HEK293T (cell line): Measurements from ENCODE around the gene PRKAG1.

Experiments
- CTCF ChIA-PET: fragments of 350-600 bp; formaldehyde crosslinking; extraction: SDS; loops from one replicate; lab custom pipeline; 2021; ENCODE audit warnings: antibody characterized with exemption, inconsistent platforms; lab: Yijun Ruan, JAX
- POLR2A ChIA-PET: fragments of 350-600 bp; formaldehyde crosslinking; extraction: SDS; loops from one replicate; lab custom pipeline; 2020; ENCODE audit warnings: antibody characterized with exemption, inconsistent platforms; lab: Yijun Ruan, JAX
- DNase-seq: peaks from one replicate; pipeline ENCODE4 v3.0.0; 2012; ENCODE audit warnings: mixed read lengths; ENCODE audit errors: extremely low spot score
- ARNT ChIP-seq: fragments of 450-650 bp; IDR thresholded peaks from 2 replicates; pipeline ENCODE4 v1.6.1; 2017; ENCODE audit warnings: mild to moderate bottlenecking
- BHLHE40 ChIP-seq: fragments of 450-650 bp; IDR thresholded peaks from 2 replicates; pipeline ENCODE4 v1.6.1; 2016; ENCODE audit warnings: mild to moderate bottlenecking, moderate library complexity, borderline replicate concordance
- CTBP1 ChIP-seq: fragments of 450-650 bp; IDR thresholded peaks from 2 replicates; pipeline ENCODE4 v1.6.1; 2016; ENCODE audit warnings: borderline replicate concordance
- ELF4 ChIP-seq: fragments of 450-650 bp; IDR thresholded peaks from 2 replicates; pipeline ENCODE4 v1.6.1; 2017; ENCODE audit warnings: antibody characterized with exemption
- FOXA1 ChIP-seq: fragments of 450-650 bp; IDR thresholded peaks from 2 replicates; pipeline ENCODE4 v1.6.1; 2016; ENCODE audit warnings: mild to moderate bottlenecking
- FOXK2 ChIP-seq: fragments of 450-650 bp; IDR thresholded peaks from 2 replicates; pipeline ENCODE4 v1.6.1; 2016; ENCODE audit warnings: mild to moderate bottlenecking
- FOXM1 ChIP-seq: fragments of 450-650 bp; IDR thresholded peaks from 2 replicates; pipeline ENCODE4 v1.6.1; 2017; ENCODE audit warnings: mild to moderate bottlenecking, borderline replicate concordance
- HDGF ChIP-seq: fragments of 450-650 bp; IDR thresholded peaks from 2 replicates; pipeline ENCODE4 v1.6.1; 2017; ENCODE audit warnings: antibody characterized with exemption, borderline replicate concordance
- L3MBTL2 ChIP-seq: fragments of 450-650 bp; conservative IDR thresholded peaks from 2 replicates; pipeline ENCODE4 v1.6.1; 2016; ENCODE audit warnings: mild to moderate bottlenecking
- LEF1 ChIP-seq: fragments of 450-650 bp; IDR thresholded peaks from 2 replicates; pipeline ENCODE4 v1.6.1; 2017; ENCODE audit warnings: mild to moderate bottlenecking, borderline replicate concordance
- NFRKB ChIP-seq: fragments of 450-650 bp; IDR thresholded peaks from 2 replicates; pipeline ENCODE4 v1.6.1; 2016; ENCODE audit warnings: mild to moderate bottlenecking, moderate library complexity
- SP1 ChIP-seq: fragments of 450-650 bp; IDR thresholded peaks from 2 replicates; pipeline ENCODE4 v1.6.1; 2017
- SUZ12 ChIP-seq: fragments of 450-650 bp; IDR thresholded peaks from 2 replicates; pipeline ENCODE4 v1.6.1; 2016; ENCODE audit warnings: mild to moderate bottlenecking
- TARDBP ChIP-seq: fragments of 450-650 bp; IDR thresholded peaks from 2 replicates; pipeline ENCODE4 v1.6.1; 2016
- ZNF384 ChIP-seq: fragments of 450-650 bp; IDR thresholded peaks from 2 replicates; pipeline ENCODE4 v1.6.1; 2016
- TF ChIP-seq, protein P1 (sequence below): fragments of 450-650 bp; IDR thresholded peaks from 2 replicates; pipeline ENCODE4 v1.6.1; 2016

PRKAG1 gene

DNA sequence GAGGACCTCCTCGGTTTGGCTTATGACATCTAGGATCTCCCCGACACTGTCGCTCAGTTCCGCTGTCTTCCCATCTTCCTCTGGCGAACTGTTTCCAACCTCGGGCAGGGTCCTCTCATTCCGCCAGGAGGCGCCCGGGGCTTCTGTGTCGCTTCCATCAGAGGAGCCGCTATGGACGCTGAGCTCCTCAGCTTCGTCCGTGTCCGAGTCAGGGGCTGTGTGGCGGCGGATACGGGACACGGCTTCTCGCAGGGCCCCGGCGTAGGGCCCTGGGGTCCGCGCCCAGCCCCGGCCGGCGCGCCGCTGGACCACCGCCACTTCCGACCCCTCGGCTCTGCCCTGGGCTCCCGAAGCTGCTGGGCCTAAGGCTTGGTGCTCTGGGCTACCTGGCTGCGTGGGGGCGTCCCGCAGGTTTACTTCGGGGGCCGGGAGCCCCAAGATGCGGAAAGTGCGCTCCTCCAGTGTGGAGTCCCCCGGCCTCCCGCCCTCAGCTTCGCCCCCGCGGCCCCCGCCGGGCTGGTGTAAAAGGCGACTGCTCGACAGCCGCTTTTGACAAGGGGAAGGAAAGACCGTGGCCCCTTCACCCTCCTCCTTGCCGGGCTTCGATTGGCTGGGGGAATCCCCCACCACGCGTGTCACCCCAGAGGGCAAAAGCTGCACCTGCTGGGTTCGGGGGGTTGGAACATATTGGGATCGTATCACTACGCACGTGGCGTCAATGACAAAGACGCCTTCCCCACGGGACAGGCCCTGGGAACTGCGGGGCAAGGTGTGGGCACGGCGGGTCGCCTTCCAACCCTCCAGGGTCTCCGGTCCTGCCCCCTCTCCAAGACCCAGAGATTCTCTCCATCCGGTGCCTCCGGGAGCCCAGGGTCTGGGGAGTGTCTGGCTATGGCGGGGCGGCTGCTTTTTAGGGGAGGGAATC lies 21.5 kb downstream of the PRKAG1 start:
- POLR2A ChIA-PET, result interaction anchor here (0.7 to 2.2 kb wide), 3 partner anchors 9 to 133 kb away, joined by 3 to 5 read pairs (median 3); partner anchors contain the start of gene ARF3
- CTCF ChIA-PET, result interaction anchor here (0.6 to 4.5 kb wide), 8 partner anchors 8 to 170 kb away, joined by 3 to 26 read pairs (median 3); no protein-coding TSS in a partner anchor
- no peak for TF ChIP-seq NFRKB
- no peak for TF ChIP-seq FOXA1
- peak; percentile 48 for DNase-seq

DNA sequence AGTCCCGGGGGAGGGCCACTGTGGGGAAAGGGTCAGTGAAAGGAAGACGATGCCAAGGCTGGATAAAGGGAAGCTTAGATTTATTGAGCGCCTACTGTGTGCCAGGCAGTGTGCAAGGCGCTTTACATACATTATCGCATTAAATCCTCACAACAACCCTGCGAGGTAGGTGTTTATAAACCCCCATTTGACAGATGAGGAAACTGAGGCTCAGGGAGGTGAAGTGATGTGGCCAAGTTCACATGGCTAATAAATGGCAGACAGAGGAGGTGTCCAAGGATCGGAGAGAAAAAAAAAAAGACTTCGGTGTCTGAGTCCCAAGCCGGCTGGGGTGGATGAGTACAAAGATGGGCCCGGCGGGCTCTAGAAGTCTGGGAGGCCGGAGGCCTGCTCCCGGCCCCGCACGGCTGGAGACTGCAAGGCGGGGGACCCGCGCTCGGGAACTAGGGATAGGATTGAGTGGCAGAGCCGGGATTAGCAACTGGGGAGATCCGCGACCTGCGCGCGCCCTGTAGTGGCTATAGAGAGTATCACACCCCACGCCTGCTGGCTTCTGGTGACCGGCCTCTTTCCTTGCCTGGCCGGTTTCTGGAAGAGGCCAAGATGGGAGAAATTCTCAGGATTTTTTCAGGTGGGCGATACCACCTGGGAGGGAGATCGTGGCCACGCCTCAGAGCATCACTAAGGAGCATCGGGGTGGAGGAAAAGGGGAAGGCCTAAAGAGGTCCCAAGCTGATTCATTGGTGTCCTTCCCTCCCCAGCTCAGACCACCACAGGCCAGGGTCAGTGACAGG lies 23.3 kb downstream of the PRKAG1 start:
- peak; percentile 93 for DNase-seq
- TF ChIP-seq, protein P1, sequence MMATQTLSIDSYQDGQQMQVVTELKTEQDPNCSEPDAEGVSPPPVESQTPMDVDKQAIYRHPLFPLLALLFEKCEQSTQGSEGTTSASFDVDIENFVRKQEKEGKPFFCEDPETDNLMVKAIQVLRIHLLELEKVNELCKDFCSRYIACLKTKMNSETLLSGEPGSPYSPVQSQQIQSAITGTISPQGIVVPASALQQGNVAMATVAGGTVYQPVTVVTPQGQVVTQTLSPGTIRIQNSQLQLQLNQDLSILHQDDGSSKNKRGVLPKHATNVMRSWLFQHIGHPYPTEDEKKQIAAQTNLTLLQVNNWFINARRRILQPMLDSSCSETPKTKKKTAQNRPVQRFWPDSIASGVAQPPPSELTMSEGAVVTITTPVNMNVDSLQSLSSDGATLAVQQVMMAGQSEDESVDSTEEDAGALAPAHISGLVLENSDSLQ, result peak; percentile 94
- no peak for TF ChIP-seq TARDBP
- ChIA-PET POLR2A (no interaction called here), CTCF (interaction anchor here (0.6 to 1.0 kb wide), 3 partner anchors 10 to 130 kb away, joined by 3 to 4 read pairs (median 3); partner anchors contain the start of gene RND1)

DNA sequence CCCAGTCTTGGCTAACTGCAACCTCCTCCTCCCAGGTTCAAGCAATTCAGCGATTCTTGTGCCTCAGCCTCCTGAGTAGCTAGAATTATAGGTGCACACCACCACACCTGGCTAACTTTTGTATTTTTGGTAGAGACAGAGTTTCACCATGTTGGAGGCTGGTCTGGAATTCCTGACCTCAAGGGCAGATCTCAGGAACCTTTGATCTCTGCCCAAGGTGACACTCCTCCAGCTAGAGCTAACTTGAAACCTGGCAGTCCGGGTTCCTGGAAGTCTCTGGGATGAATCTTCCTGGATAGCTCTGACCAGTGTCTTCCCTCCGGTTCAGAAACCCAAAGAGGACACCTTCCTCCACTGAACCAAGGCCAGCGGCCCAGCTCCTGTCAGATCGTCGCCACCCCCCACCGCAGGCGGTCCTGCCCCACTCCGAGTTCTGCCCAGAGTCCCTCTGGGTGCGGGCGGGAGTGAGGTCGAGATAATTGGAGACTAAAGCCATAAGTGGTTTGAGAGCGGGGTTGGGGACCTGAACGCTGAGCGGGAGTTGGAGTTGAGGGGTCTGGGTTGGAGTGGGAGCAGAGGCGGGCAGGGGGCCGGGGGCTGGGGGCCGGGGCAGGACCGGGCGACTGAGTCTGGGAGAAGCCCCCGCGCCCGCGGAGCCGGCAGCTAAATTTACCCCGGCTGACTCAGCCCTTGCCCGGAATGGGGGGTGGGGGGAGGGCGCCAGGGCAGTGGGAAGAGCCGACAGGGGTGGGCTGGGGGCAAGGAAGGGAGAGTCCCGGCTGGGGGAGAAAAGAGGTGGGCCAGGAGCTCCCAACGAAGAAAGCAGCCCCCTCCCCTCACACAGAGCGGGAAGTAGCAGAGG lies 24.1 kb downstream of the PRKAG1 start:
- no peak for DNase-seq

DNA sequence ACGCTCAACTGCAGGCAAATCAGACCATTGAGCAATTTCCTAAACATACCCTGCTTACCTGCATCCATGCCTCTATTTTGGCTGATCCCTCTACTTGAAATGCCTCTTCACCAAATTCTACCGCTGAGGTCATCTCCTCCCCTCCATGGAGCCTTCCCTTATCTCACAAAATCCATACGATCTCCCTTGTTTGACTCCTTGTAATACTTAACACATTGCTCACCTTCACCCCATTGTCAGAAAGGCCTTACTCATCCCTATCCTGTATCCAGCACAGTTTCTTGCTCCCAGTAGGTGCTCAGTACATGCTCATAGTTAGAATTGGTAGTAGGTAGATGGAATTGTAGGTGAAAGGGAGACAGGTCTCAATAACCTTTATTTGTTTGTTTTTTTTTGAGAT lies 24.8 kb downstream of the PRKAG1 start:
- no peak for TF ChIP-seq CTBP1
- no peak for TF ChIP-seq ARNT
- TF ChIP-seq FOXA1, result no peak
- TF ChIP-seq FOXM1, result no peak
- TF ChIP-seq TARDBP, result no peak
- TF ChIP-seq, protein P1, result no peak
- TF ChIP-seq LEF1, result no peak
- TF ChIP-seq BHLHE40, result no peak
- TF ChIP-seq ZNF384, result no peak
- no peak for TF ChIP-seq ELF4
- TF ChIP-seq HDGF, result no peak
- TF ChIP-seq SP1, result no peak
- no peak for TF ChIP-seq SUZ12
- TF ChIP-seq NFRKB, result no peak
- no peak for TF ChIP-seq L3MBTL2
- TF ChIP-seq FOXK2, result no peak
- POLR2A ChIA-PET, result interaction anchor here (0.7 kb wide), 1 partner anchor 142 kb away, joined by 3 read pairs; the partner anchor contains the start of gene DDX23
- DNase-seq, result no peak
- CTCF ChIA-PET, result interaction anchor here (1.1 to 2.4 kb wide), 2 partner anchors 11 to 18 kb away, joined by 4 to 8 read pairs; no protein-coding TSS in a partner anchor

More for the DNA sequence above, 24.1 kb downstream of the PRKAG1 start:
- TF ChIP-seq CTBP1 (no peak), NFRKB (no peak), ZNF384 (no peak), SUZ12 (no peak)
- ChIA-PET POLR2A (interaction anchor here (0.7 kb wide), 1 partner anchor 142 kb away, joined by 3 read pairs; the partner anchor contains the start of gene DDX23), CTCF (interaction anchor here (1.0 to 1.1 kb wide), 2 partner anchors 19 to 104 kb away, joined by 3 to 4 read pairs; no protein-coding TSS in a partner anchor)

DNA sequence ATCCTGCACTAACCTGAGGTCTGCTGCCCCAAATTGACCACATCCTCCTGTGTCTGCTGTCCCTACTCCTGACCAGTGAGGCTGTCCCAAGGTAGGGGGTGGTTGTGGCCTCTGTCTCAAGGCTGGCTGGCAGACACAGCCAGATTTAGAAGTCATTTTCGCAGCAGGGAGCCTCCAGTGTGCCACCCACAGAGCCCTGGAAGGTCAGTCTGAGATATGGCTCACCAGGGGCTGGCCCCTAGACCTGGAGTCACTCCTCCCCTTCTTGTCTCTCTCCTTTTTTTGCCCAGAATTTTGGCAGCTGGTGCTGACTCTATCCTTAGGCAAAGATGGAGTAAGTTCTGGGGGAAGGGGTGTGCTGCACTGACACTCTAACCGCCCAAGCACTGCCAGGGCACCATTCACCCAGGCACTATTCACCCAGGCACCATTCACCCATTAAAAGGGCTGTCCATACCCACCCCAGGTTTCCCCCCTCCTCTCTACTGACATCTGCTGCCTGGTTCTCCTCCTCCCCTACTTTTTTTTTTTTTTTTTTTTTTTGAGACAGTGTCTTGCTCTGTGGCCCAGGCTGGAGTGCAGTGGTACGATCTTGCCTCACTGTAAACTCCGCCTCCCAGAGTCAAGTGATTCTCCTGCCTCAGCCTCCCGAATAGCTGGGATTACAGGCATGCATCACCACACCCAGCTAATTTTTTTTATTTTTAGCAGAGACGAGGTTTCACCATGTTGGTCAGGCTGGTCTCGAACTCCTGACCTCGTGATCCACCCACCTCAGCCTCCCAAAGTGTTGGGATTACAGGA lies 27.1 kb downstream of the PRKAG1 start:
- no peak for TF ChIP-seq ARNT
- TF ChIP-seq HDGF, result no peak
- TF ChIP-seq SP1, result no peak
- TF ChIP-seq FOXK2, result no peak
- peak; percentile 79; the same call in 1 of the 2 replicates for TF ChIP-seq ZNF384
- TF ChIP-seq LEF1, result no peak
- TF ChIP-seq BHLHE40, result no peak
- no peak for TF ChIP-seq FOXA1
- DNase-seq, result no peak
- CTCF ChIA-PET, result interaction anchor here (0.6 to 2.4 kb wide), 2 partner anchors 8 to 182 kb away, joined by 4 to 8 read pairs; no protein-coding TSS in a partner anchor
- POLR2A ChIA-PET, result interaction anchor here (1.7 kb wide), 1 partner anchor 34 kb away, joined by 6 read pairs; the partner anchor contains the start of gene ARF3
